CD14-positive monocyte (primary cell): ENCODE results near the gene CNNM1. TPM values are rescaled to one million over a fixed set of nuclear protein-coding genes. Genes with fewer than 3 reads are reported as not detected.

Source experiments
- DNase-seq, 3 donors: peaks; one replicate each; pipeline ENCODE4 v3.0.0-alpha.2; 2011 to 2022
- H2AFZ ChIP-seq: 2 replicates; pipeline ENCODE4 v1.6.0; 2012; ENCODE audit warnings: mild to moderate bottlenecking, low read depth, low read length, inconsistent platforms; ENCODE audit not compliant: insufficient read depth, poor library complexity, severe bottlenecking
- H3K27ac ChIP-seq, 2 donors: 1 replicate in 1 of 2; 2 replicates in 1 of 2; pipeline ENCODE4 v1.5.1; 2012 to 2013; ENCODE audit warnings: low read length in 2 of 2, control low read depth in 1 of 2, inconsistent platforms in 1 of 2, low read depth in 1 of 2, mild to moderate bottlenecking in 1 of 2
- H3K27me3 ChIP-seq, 2 donors: one replicate each; pipeline versions ENCODE4 v1.6.0 to v1.6.1; 2011 to 2013; ENCODE audit warnings: low read length in 2 of 2; ENCODE audit not compliant: control insufficient read depth in 2 of 2, insufficient read depth in 2 of 2
- H3K36me3 ChIP-seq, 2 donors: replicated peaks in 1 of 2; 1 replicate in 1 of 2; 2 replicates in 1 of 2; pipeline versions ENCODE4 v1.5.1 to v1.6.1; 2012 to 2013; ENCODE audit warnings: low read length in 2 of 2, control low read depth in 1 of 2, inconsistent platforms in 1 of 2, mild to moderate bottlenecking in 1 of 2; ENCODE audit not compliant: insufficient read depth in 2 of 2, control insufficient read depth in 1 of 2
- H3K4me1 ChIP-seq, 2 donors: 1 replicate in 1 of 2; 2 replicates in 1 of 2; pipeline versions ENCODE4 v1.5.1 to v1.6.1; 2012 to 2013; ENCODE audit warnings: low read length in 2 of 2, control low read depth in 1 of 2, inconsistent platforms in 1 of 2, mild to moderate bottlenecking in 1 of 2, moderate library complexity in 1 of 2; ENCODE audit not compliant: insufficient read depth in 2 of 2, control insufficient read depth in 1 of 2
- H3K4me2 ChIP-seq: replicated peaks from 2 replicates; pipeline ENCODE3; 2012; ENCODE audit warnings: low read length, moderate library complexity, mild to moderate bottlenecking; ENCODE audit not compliant: poor library complexity, severe bottlenecking; ENCODE audit errors: extremely low read depth
- H3K4me3 ChIP-seq, 3 experiments: fragments of 200-600 bp in 1 of 3; sonication (generic) in 1 of 3; replicated peaks in 1 of 3; 1 replicate in 2 of 3; 2 replicates in 1 of 3; pipeline ENCODE4 v1.5.1; 2011 to 2013; ENCODE audit warnings: low read length in 3 of 3, mild to moderate bottlenecking in 3 of 3, control low read depth in 2 of 3, low read depth in 2 of 3, inconsistent platforms in 1 of 3, moderate library complexity in 1 of 3
- H3K79me2 ChIP-seq: 2 replicates; pipeline ENCODE4 v1.6.0; 2012; ENCODE audit warnings: mild to moderate bottlenecking, control low read depth, inconsistent platforms, low read length, moderate library complexity; ENCODE audit not compliant: insufficient read depth
- H3K9ac ChIP-seq: 2 replicates; pipeline ENCODE4 v1.6.0; 2017; ENCODE audit warnings: low read length, mild to moderate bottlenecking; ENCODE audit not compliant: insufficient read depth, poor library complexity, severe bottlenecking
- H3K9me3 ChIP-seq, 2 donors: replicated peaks in 1 of 2; 1 replicate in 1 of 2; 2 replicates in 1 of 2; pipeline versions ENCODE4 v1.5.1 to v1.6.1; 2012 to 2013; ENCODE audit warnings: low read length in 2 of 2, control low read depth in 1 of 2; ENCODE audit not compliant: control insufficient read depth in 1 of 2, insufficient read depth in 1 of 2
- H4K20me1 ChIP-seq: 2 replicates; pipeline ENCODE4 v1.6.0; 2012; ENCODE audit warnings: mild to moderate bottlenecking, low read length, control low read depth, moderate library complexity; ENCODE audit not compliant: insufficient read depth
- H3K27ac Mint-ChIP-seq, 7 donors: one replicate each; pipeline ENCODE4 v1.8.0; 2020; ENCODE audit warnings: mild to moderate bottlenecking in 7 of 7, mixed read lengths in 7 of 7, moderate library complexity in 6 of 7, inconsistent platforms in 2 of 7
- H3K27me3 Mint-ChIP-seq, 3 donors: one replicate each; pipeline ENCODE4 v1.8.0; 2021 to 2022; ENCODE audit warnings: low read depth in 3 of 3, mild to moderate bottlenecking in 3 of 3, mixed read lengths in 3 of 3, moderate library complexity in 3 of 3, inconsistent platforms in 1 of 3
- H3K36me3 Mint-ChIP-seq, 2 donors: one replicate each; pipeline ENCODE4 v1.8.0; 2020; ENCODE audit warnings: mixed read lengths in 2 of 2, inconsistent platforms in 1 of 2, mild to moderate bottlenecking in 1 of 2
- H3K4me1 Mint-ChIP-seq: one replicate; pipeline ENCODE4 v1.8.0; 2020; ENCODE audit warnings: mild to moderate bottlenecking, mixed read lengths
- H3K4me3 Mint-ChIP-seq, 2 donors: one replicate each; pipeline ENCODE4 v1.8.0; 2020; ENCODE audit warnings: mild to moderate bottlenecking in 2 of 2, mixed read lengths in 2 of 2, moderate library complexity in 1 of 2
- H3K9me3 Mint-ChIP-seq, 7 donors: one replicate each; pipeline ENCODE4 v1.8.0; 2020 to 2022; ENCODE audit warnings: mixed read lengths in 7 of 7, mild to moderate bottlenecking in 6 of 7, moderate library complexity in 6 of 7, inconsistent platforms in 2 of 7
- WGBS: methylation state at CpG from one replicate; pipeline ENCODE4 v1.1.5; 2013; ENCODE audit warnings: missing lambda C conversion rate; ENCODE audit not compliant: insufficient coverage; 5-methylcytosine and 5-hydroxymethylcytosine counted together
- intact Hi-C, 2 donors: fragments of 100-400 bp; cut with micrococcal nuclease; formaldehyde crosslinking; loops; one replicate each; pipeline versions ENCODE4 v1.15.0 to v1.15.1; 2023
- polyA plus RNA-seq, 3 donors: library from polyadenylated mRNA; depleted of rRNA in 1 of 3; unstranded in 2 of 3; stranded (reverse) in 1 of 3; fragments of 300-500 nt in 2 of 3; fragments of >200 nt in 1 of 3; fragmentation: Illumina TruSeq in 2 of 3; gene quantifications; 1 replicate in 2 of 3; 2 replicates in 1 of 3; pipeline ENCODE4 v1.2.3, GENCODE V29; 2012 to 2021
- TF ChIP-seq, protein P1 (sequence below): fragments of 200-600 bp; IDR thresholded peaks from one replicate; pipeline ENCODE4 v1.8.0; 2022; ENCODE audit warnings: antibody characterized with exemption, mild to moderate bottlenecking

CNNM1 gene
- polyA plus RNA-seq, 3 donors: not detected

DNA sequence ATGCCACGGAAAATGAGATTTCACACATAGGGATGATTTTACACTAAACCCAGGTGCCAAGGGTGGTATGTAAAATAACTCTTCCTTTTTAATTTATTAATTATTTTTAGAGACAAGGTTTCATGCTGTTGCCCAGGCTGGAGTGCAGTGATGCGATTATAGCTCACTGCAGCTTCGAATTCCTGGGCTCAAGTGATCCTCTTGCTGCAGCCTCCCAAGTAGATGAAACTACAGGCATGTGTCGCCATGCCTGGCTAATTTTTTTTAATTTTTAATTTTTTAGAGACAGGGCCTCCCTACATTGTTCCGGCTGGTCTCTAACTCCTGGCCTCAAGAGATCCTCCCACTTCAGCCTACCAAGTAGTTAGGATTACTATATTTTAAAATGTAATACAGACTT is 2.3 kb upstream of the CNNM1 start:
- peaks cover 36 to 51% (median 39%) of the 10 kb centered on the region in 3 donors for H3K27me3 Mint-ChIP-seq
- H3K4me1 ChIP-seq: peaks cover 3 to 17% of the 10 kb centered on the region in 2 donors
- 92% methylated on average over 2 of the region's 5 CpGs for WGBS
- H4K20me1 ChIP-seq: no peaks in the 10 kb centered on the region
- no peak overlapping the region for H3K4me3 Mint-ChIP-seq
- H3K9ac ChIP-seq: no peak overlapping the region
- TF ChIP-seq, protein P1, sequence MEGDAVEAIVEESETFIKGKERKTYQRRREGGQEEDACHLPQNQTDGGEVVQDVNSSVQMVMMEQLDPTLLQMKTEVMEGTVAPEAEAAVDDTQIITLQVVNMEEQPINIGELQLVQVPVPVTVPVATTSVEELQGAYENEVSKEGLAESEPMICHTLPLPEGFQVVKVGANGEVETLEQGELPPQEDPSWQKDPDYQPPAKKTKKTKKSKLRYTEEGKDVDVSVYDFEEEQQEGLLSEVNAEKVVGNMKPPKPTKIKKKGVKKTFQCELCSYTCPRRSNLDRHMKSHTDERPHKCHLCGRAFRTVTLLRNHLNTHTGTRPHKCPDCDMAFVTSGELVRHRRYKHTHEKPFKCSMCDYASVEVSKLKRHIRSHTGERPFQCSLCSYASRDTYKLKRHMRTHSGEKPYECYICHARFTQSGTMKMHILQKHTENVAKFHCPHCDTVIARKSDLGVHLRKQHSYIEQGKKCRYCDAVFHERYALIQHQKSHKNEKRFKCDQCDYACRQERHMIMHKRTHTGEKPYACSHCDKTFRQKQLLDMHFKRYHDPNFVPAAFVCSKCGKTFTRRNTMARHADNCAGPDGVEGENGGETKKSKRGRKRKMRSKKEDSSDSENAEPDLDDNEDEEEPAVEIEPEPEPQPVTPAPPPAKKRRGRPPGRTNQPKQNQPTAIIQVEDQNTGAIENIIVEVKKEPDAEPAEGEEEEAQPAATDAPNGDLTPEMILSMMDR: no peak
- peaks cover 0 to 11% of the 10 kb centered on the region in 2 donors for H3K9me3 ChIP-seq
- H3K27me3 ChIP-seq: peaks cover 29 to 44% of the 10 kb centered on the region in 2 donors
- H3K4me1 Mint-ChIP-seq: peaks cover 3% of the 10 kb centered on the region
- H3K79me2 ChIP-seq: no peaks in the 10 kb centered on the region
- H3K27ac Mint-ChIP-seq: no peak overlapping the region
- H2AFZ ChIP-seq: no peak overlapping the region
- intact Hi-C loops: no loop called here
- H3K36me3 ChIP-seq: no peaks in the 10 kb centered on the region
- DNase-seq: no peak
- H3K9me3 Mint-ChIP-seq: peaks cover 2 to 13% (median 5%) of the 10 kb centered on the region in 7 donors
- no peak overlapping the region for H3K27ac ChIP-seq
- no peak overlapping the region for H3K4me2 ChIP-seq
- H3K4me3 ChIP-seq: no peak overlapping the region
- no peaks in the 10 kb centered on the region for H3K36me3 Mint-ChIP-seq

DNA sequence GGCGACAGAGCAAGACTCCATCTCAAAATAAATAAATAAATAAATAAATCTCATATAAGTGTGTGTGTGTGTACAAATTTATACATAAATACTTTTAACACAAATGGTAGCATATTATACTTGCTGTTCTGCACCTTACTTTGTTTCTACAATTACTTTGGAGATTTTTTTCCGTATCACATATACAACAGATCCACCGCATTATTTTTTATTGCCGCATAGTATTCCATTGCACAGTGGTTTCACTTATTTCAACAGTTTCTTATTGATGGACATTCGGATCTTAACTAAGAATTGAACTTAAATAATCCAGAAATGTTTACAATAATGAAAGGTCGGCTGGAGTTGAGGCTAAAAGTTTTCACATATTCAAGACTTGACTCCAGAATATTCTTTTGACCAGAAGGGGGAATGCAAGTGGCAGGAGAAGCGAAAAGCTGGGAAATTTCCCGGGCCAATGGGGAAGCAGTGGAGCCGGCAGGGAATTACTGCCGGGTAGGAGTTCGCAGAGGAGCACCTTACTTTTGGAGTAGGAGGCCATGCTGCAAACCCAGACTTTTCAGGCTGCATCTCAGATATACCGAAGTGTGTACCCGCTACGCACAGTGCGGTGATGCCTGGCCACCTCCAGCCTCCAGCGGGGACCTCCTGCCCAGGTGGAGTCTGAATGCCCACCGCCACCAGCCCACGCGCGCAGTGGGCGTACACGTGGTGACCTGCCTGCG is 415 bp upstream of the CNNM1 start:
- no peaks in the 10 kb centered on the region for H3K36me3 Mint-ChIP-seq
- Histone ChIP-seq H2AFZ (no peak overlapping the region), H3K4me3 (peak overlapping the region in 1 of 3 experiments; percentile 38), H3K27me3 (peaks cover 37 to 48% of the 10 kb centered on the region in 2 donors), H3K9me3 (peaks cover 0 to 11% of the 10 kb centered on the region in 2 donors), H3K36me3 (no peaks in the 10 kb centered on the region), H3K4me1 (peaks cover 3 to 17% of the 10 kb centered on the region in 2 donors), H4K20me1 (no peaks in the 10 kb centered on the region), H3K9ac (no peak overlapping the region), H3K4me2 (peak overlapping the region; percentile 47), H3K27ac (no peak overlapping the region), H3K79me2 (no peaks in the 10 kb centered on the region)
- H3K27me3 Mint-ChIP-seq: peaks cover 39 to 54% (median 41%) of the 10 kb centered on the region in 3 donors
- H3K4me1 Mint-ChIP-seq: peaks cover 3% of the 10 kb centered on the region
- TF ChIP-seq, protein P1: no peak
- H3K4me3 Mint-ChIP-seq: peak overlapping the region in 1 of 2 donors; percentile 78
- H3K27ac Mint-ChIP-seq: no peak overlapping the region
- intact Hi-C loops: no loop called here
- 8% methylated on average over 17 of the region's 23 CpGs for WGBS
- H3K9me3 Mint-ChIP-seq: peaks cover 2 to 20% (median 7%) of the 10 kb centered on the region in 7 donors
- DNase-seq: no peak
